ENCODE measurements around the gene RFX3.

The RFX3 gene

GRCh38 chr9:3193791-3194190, 332.0 kb downstream of the RFX3 start:
- H3K4me1 ChIP-seq (ENCODE audit: control insufficient read depth, low read length), result no peaks in the 10 kb centered on the region
- no peaks in the 10 kb centered on the region for H3K79me2 ChIP-seq (ENCODE audit: control insufficient read depth, low read length)
- H3K27me3 ChIP-seq (ENCODE audit: control insufficient read depth, low read length), result no peaks in the 10 kb centered on the region
- H3K27ac ChIP-seq (ENCODE audit: low read depth, low read length), result no peak overlapping the region
- H3K36me3 ChIP-seq (ENCODE audit: control insufficient read depth, low read length), result no peaks in the 10 kb centered on the region
- no peak overlapping the region for H3K4me3 ChIP-seq (ENCODE audit: low read length)
- H3K9me2 ChIP-seq (replicated peaks; ENCODE audit: control insufficient read depth, low read length), result no peaks in the 10 kb centered on the region
- no peak for TF ChIP-seq CTCF (IDR thresholded peaks at IDR 0.05; ENCODE audit: low read depth, low read length, poor library complexity, severe bottlenecking)
- TF ChIP-seq EZH2phosphoT487 (IDR thresholded peaks at IDR 0.05; ENCODE audit: borderline replicate concordance, low read length), result no peak
- no peaks in the 10 kb centered on the region for H4K20me1 ChIP-seq (ENCODE audit: control insufficient read depth, insufficient read depth, low read depth, low read length)
- no peaks in the 10 kb centered on the region for H3F3A ChIP-seq (ENCODE audit: control insufficient read depth, insufficient read depth)
- no peaks in the 10 kb centered on the region for H3K9me3 ChIP-seq (ENCODE audit: control insufficient read depth, insufficient read depth, low read length)
- H3K4me2 ChIP-seq (ENCODE audit: low read length), result no peak overlapping the region

DNA sequence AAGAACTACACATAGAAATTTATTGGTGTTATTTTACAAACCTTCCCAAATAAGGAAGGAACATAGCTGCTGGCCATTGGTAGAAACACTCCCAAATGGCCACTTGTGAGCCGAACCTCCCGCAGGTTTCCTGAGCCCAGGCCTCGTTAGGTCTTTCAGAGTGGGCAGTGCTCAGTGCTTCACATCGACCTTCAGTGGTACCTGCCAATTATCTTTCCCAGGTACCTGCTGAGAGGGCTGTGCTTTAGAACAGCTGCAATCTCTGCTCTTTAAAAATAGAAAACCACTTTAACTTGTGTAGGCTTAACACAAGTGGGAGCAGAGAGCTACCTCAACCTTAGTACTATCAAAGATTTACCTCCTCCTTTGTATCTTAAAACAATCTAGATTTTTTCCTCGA, 334.1 kb downstream of the RFX3 start:
- Histone ChIP-seq H4K20me1 (ENCODE audit: control insufficient read depth, insufficient read depth, low read depth, low read length) (no peaks in the 10 kb centered on the region), H3K79me2 (ENCODE audit: control insufficient read depth, low read length) (no peaks in the 10 kb centered on the region), H3K27me3 (ENCODE audit: control insufficient read depth, low read length) (no peaks in the 10 kb centered on the region), H3K4me1 (ENCODE audit: control insufficient read depth, low read length) (no peaks in the 10 kb centered on the region), H3K9me2 (replicated peaks; ENCODE audit: control insufficient read depth, low read length) (no peaks in the 10 kb centered on the region), H3K4me3 (ENCODE audit: low read length) (no peak overlapping the region), H3K27ac (ENCODE audit: low read depth, low read length) (no peak overlapping the region), H3K4me2 (ENCODE audit: low read length) (no peak overlapping the region), H3K9me3 (ENCODE audit: control insufficient read depth, insufficient read depth, low read length) (no peaks in the 10 kb centered on the region), H3F3A (ENCODE audit: control insufficient read depth, insufficient read depth) (no peaks in the 10 kb centered on the region), H3K36me3 (ENCODE audit: control insufficient read depth, low read length) (no peaks in the 10 kb centered on the region)
- TF ChIP-seq EZH2phosphoT487 (IDR thresholded peaks at IDR 0.05; ENCODE audit: borderline replicate concordance, low read length), result no peak
- TF ChIP-seq CTCF (IDR thresholded peaks at IDR 0.05; ENCODE audit: low read depth, low read length, poor library complexity, severe bottlenecking), result no peak

GRCh38 chr9:3189113-3189861, 336.5 kb downstream of the RFX3 start:
- H3K4me3 ChIP-seq (ENCODE audit: low read length), result no peak overlapping the region
- no peaks in the 10 kb centered on the region for H3K9me2 ChIP-seq (replicated peaks; ENCODE audit: control insufficient read depth, low read length)
- no peaks in the 10 kb centered on the region for H3K9me3 ChIP-seq (ENCODE audit: control insufficient read depth, insufficient read depth, low read length)
- H3K79me2 ChIP-seq (ENCODE audit: control insufficient read depth, low read length), result no peaks in the 10 kb centered on the region
- H3K4me1 ChIP-seq (ENCODE audit: control insufficient read depth, low read length), result no peaks in the 10 kb centered on the region
- no peak overlapping the region for H3K27ac ChIP-seq (ENCODE audit: low read depth, low read length)
- no peaks in the 10 kb centered on the region for H3K36me3 ChIP-seq (ENCODE audit: control insufficient read depth, low read length)
- H3K27me3 ChIP-seq (ENCODE audit: control insufficient read depth, low read length), result no peaks in the 10 kb centered on the region
- TF ChIP-seq CTCF (IDR thresholded peaks at IDR 0.05; ENCODE audit: low read depth, low read length, poor library complexity, severe bottlenecking), result no peak
- no peak for TF ChIP-seq EZH2phosphoT487 (IDR thresholded peaks at IDR 0.05; ENCODE audit: borderline replicate concordance, low read length)
- no peaks in the 10 kb centered on the region for H4K20me1 ChIP-seq (ENCODE audit: control insufficient read depth, insufficient read depth, low read depth, low read length)
- no peaks in the 10 kb centered on the region for H3F3A ChIP-seq (ENCODE audit: control insufficient read depth, insufficient read depth)
- H3K4me2 ChIP-seq (ENCODE audit: low read length), result no peak overlapping the region

Measured in DOHH2 (cell line).